Tongue (tissue), 2 donors: ENCODE measurements around the gene SLC45A2. TPM values are rescaled to one million over a fixed set of nuclear protein-coding genes. Genes with fewer than 3 reads are reported as not detected.
"Not testable (repeated sequence)": the region's sequence is repeated elsewhere in the genome, so short reads cannot be mapped to it uniquely, and the experiment has no call there.

Experiments
- DNase-seq: peaks from one replicate; pipeline ENCODE4 v3.0.0-alpha.2; 2015
- total RNA-seq: library from RNA; depleted of rRNA; stranded (reverse); fragments of >200 nt; gene quantifications from one replicate; pipeline ENCODE4 v1.2.3, GENCODE V29; 2014

The SLC45A2 gene
- total RNA-seq, 1 donor from 2014 or later = not detected

GRCh38 chr5:33966805-33967204 lies 17.7 kb downstream of the SLC45A2 start:
- no peak for DNase-seq

- DNase-seq = no peak
Observed at GRCh38 chr5:33964132-33964700, 20.3 kb downstream of the SLC45A2 start.

GRCh38 chr5:33958176-33958575 lies 26.3 kb downstream of the SLC45A2 start:
- no peak for DNase-seq

GRCh38 chr5:33957577-33958150 lies 26.8 kb downstream of the SLC45A2 start:
- no peak for DNase-seq

- DNase-seq = not testable (repeated sequence)
Observed at GRCh38 chr5:33952175-33952574, 32.3 kb downstream of the SLC45A2 start.

GRCh38 chr5:33944543-33945132 lies 39.9 kb downstream of the SLC45A2 start:
- DNase-seq = no peak

GRCh38 chr5:33941090-33941489 lies 43.4 kb downstream of the SLC45A2 start:
- no peak for DNase-seq

GRCh38 chr5:33939556-33940262 lies 44.8 kb downstream of the SLC45A2 start:
- no peak for DNase-seq

GRCh38 chr5:33938881-33939280 lies 45.6 kb downstream of the SLC45A2 start:
- no peak for DNase-seq

GRCh38 chr5:33938507-33938796 lies 46.0 kb downstream of the SLC45A2 start:
- DNase-seq = no peak

GRCh38 chr5:33937707-33938506 lies 46.6 kb downstream of the SLC45A2 start:
- DNase-seq = no peak

- DNase-seq = no peak
Observed at GRCh38 chr5:33937017-33937706, 47.3 kb downstream of the SLC45A2 start.

GRCh38 chr5:33936381-33937016 lies 48.0 kb downstream of the SLC45A2 start, which contains the start of gene RXFP3:
Gene RXFP3 (plus strand): TSS chr5:33936386. CDS start chr5:33936741, 355 bp downstream.
- peak; percentile 17 for DNase-seq

GRCh38 chr5:33936004-33936380 lies 48.5 kb downstream of the SLC45A2 start:
- peak; percentile 78 for DNase-seq

- DNase-seq = no peak
Observed at GRCh38 chr5:33934176-33934575, 50.3 kb downstream of the SLC45A2 start.

- DNase-seq = no peak
Observed at GRCh38 chr5:33933723-33934169, 50.7 kb downstream of the SLC45A2 start.

GRCh38 chr5:33931136-33931535 lies 53.4 kb downstream of the SLC45A2 start:
- DNase-seq = no peak

- no peak for DNase-seq
Observed at GRCh38 chr5:33929925-33930690, 54.4 kb downstream of the SLC45A2 start.

GRCh38 chr5:33928283-33928682 lies 56.2 kb downstream of the SLC45A2 start:
- DNase-seq = no peak

- no peak for DNase-seq
Observed at GRCh38 chr5:33927685-33928084, 56.8 kb downstream of the SLC45A2 start.

GRCh38 chr5:33925278-33925677 lies 59.2 kb downstream of the SLC45A2 start:
- no peak for DNase-seq
